HFF-Myc (cell line): Measurements from ENCODE around the gene NME4.
"Not testable (repeated sequence)": the region's sequence is repeated elsewhere in the genome, so short reads cannot be mapped to it uniquely, and the experiment has no call there.

ENCODE experiments used
- DNase-seq: peaks from one replicate; pipeline ENCODE4 v3.0.0-alpha.2; 2011; ENCODE audit warnings: low read depth; ENCODE audit errors: extremely low read depth
- H3K4me3 ChIP-seq: replicated peaks from 2 replicates; pipeline ENCODE4 v1.5.1; 2011; ENCODE audit warnings: low read depth, mild to moderate bottlenecking, control low read depth, low read length
- CTCF ChIP-seq: IDR thresholded peaks from 2 replicates; pipeline ENCODE4 v1.5.1; 2012; ENCODE audit warnings: mild to moderate bottlenecking, low read depth, low read length, control low read depth; ENCODE audit errors: missing control alignments

NME4 gene

GRCh38 chr16:397135-397661 is at the start of gene NME4:
Gene NME4 (plus strand): TSS chr16:397199. CDS start chr16:397223, 24 bp downstream.
- DNase-seq = no peak
- TF ChIP-seq CTCF = no peak
- H3K4me3 ChIP-seq = peak within 1 kb of the TSS; percentile 48

- no peak for DNase-seq
- TF ChIP-seq CTCF = no peak
- no peak overlapping the region for H3K4me3 ChIP-seq
Measured at GRCh38 chr16:347203-347602, 49.8 kb upstream of the NME4 start.

GRCh38 chr16:348495-348894 is 48.5 kb upstream of the NME4 start:
- H3K4me3 ChIP-seq = not testable (repeated sequence)

GRCh38 chr16:349211-349610 is 47.8 kb upstream of the NME4 start:
- TF ChIP-seq CTCF = no peak
- no peak overlapping the region for H3K4me3 ChIP-seq
- DNase-seq = no peak

More at GRCh38 chr16:348495-348894, 48.5 kb upstream of the NME4 start:
- DNase-seq = not testable (repeated sequence)

- TF ChIP-seq CTCF = no peak
- no peak overlapping the region for H3K4me3 ChIP-seq
- no peak for DNase-seq
Measured at GRCh38 chr16:350203-350602, 46.8 kb upstream of the NME4 start.

- TF ChIP-seq CTCF = no peak
- no peak for DNase-seq
- H3K4me3 ChIP-seq = peak overlapping the region; percentile 75
Measured at GRCh38 chr16:351804-352520, 45.0 kb upstream of the NME4 start.

GRCh38 chr16:352547-353403 is 44.2 kb upstream of the NME4 start, which contains the start of gene AXIN1:
Gene AXIN1 (minus strand): TSS chr16:352723. CDS start chr16:347025, 5,698 bp downstream.
- peak; percentile 65 for DNase-seq
- no peak for TF ChIP-seq CTCF
- peak within 1 kb of the TSS; percentile 75 for H3K4me3 ChIP-seq
